ENCODE measurements around the gene CERS6. TPM values are rescaled to one million over a fixed set of nuclear protein-coding genes. Genes with fewer than 3 reads are reported as not detected.

Gene CERS6
- total and polyA plus RNA-seq, 3 donors from 2014 or later, result 24.7 to 71.0 (median 59.4) TPM

GRCh38 chr2:168555283-168555682 lies 99.2 kb downstream of the CERS6 start:
- Histone ChIP-seq H3K4me1 (no peaks in the 10 kb centered on the region), H3K9me3 (no peaks in the 10 kb centered on the region), H3K27ac (no peak overlapping the region), H3K36me3 (ENCODE audit: low read depth, missing control alignments) (no peaks in the 10 kb centered on the region), H3K4me3 (no peak overlapping the region), H3K27me3 (no peaks in the 10 kb centered on the region)
- WGBS, 2 donors, result 92 to 94% methylated on average over 3 of the region's 3 CpGs
- intact Hi-C loops (cut with DNase I; ENCODE audit: low total_unique reads), result no loop called here
- DNase-seq, result no peak
- TF ChIP-seq POLR2A (IDR thresholded peaks at IDR 0.05) (no peak), CTCF (IDR thresholded peaks at IDR 0.05) (no peak)

GRCh38 chr2:168559187-168559586 lies 103.1 kb downstream of the CERS6 start:
- no peak overlapping the region for H3K4me3 ChIP-seq
- intact Hi-C loops (cut with DNase I; ENCODE audit: low total_unique reads), result no loop called here
- no peak for TF ChIP-seq CTCF (IDR thresholded peaks at IDR 0.05)
- TF ChIP-seq POLR2A (IDR thresholded peaks at IDR 0.05), result no peak
- H3K27me3 ChIP-seq, result no peaks in the 10 kb centered on the region
- H3K27ac ChIP-seq, result no peak overlapping the region
- 54 to 62% methylated on average over 2 of the region's 2 CpGs for WGBS, 2 donors
- DNase-seq, result peak; percentile 39
- no peaks in the 10 kb centered on the region for H3K9me3 ChIP-seq
- no peaks in the 10 kb centered on the region for H3K4me1 ChIP-seq
- H3K36me3 ChIP-seq (ENCODE audit: low read depth, missing control alignments), result no peaks in the 10 kb centered on the region

- Histone ChIP-seq H3K9me3 (no peaks in the 10 kb centered on the region), H3K27me3 (no peaks in the 10 kb centered on the region), H3K36me3 (ENCODE audit: low read depth, missing control alignments) (no peaks in the 10 kb centered on the region), H3K27ac (no peak overlapping the region), H3K4me1 (no peaks in the 10 kb centered on the region), H3K4me3 (no peak overlapping the region)
- TF ChIP-seq POLR2A (IDR thresholded peaks at IDR 0.05), result no peak
- no peak for DNase-seq
- intact Hi-C loops (cut with DNase I; ENCODE audit: low total_unique reads), result no loop called here
- 66 to 75% methylated on average over 7 of the region's 7 CpGs for WGBS, 2 donors
These were observed 104.9 kb downstream of the CERS6 start for GRCh38 chr2:168560817-168561499.

GRCh38 chr2:168561991-168562390 lies 105.9 kb downstream of the CERS6 start:
- DNase-seq, result no peak
- intact Hi-C loops (cut with DNase I; ENCODE audit: low total_unique reads), result no loop called here
- no peaks in the 10 kb centered on the region for H3K9me3 ChIP-seq
- TF ChIP-seq CTCF (IDR thresholded peaks at IDR 0.05) (no peak), POLR2A (IDR thresholded peaks at IDR 0.05) (no peak)
- H3K4me3 ChIP-seq, result no peak overlapping the region
- H3K27me3 ChIP-seq, result no peaks in the 10 kb centered on the region
- 81 to 84% methylated on average over 6 of the region's 6 CpGs for WGBS, 2 donors
- H3K36me3 ChIP-seq (ENCODE audit: low read depth, missing control alignments), result no peaks in the 10 kb centered on the region
- H3K27ac ChIP-seq, result no peak overlapping the region
- H3K4me1 ChIP-seq, result no peaks in the 10 kb centered on the region

- Histone ChIP-seq H3K27ac (no peak overlapping the region), H3K36me3 (ENCODE audit: low read depth, missing control alignments) (no peaks in the 10 kb centered on the region), H3K9me3 (no peaks in the 10 kb centered on the region), H3K4me1 (no peaks in the 10 kb centered on the region), H3K4me3 (no peak overlapping the region), H3K27me3 (no peaks in the 10 kb centered on the region)
- WGBS, 2 donors, result 93% methylated on average over 1 of the region's 1 CpG
- TF ChIP-seq CTCF (IDR thresholded peaks at IDR 0.05) (no peak), POLR2A (IDR thresholded peaks at IDR 0.05) (no peak)
- DNase-seq, result no peak
- intact Hi-C loops (cut with DNase I; ENCODE audit: low total_unique reads), result no loop called here
These were observed 106.9 kb downstream of the CERS6 start for GRCh38 chr2:168562971-168563370.

All from testis (tissue), 3 donors.